DND-41 (cell line): ENCODE data around the gene GABARAPL1.
"Not testable (repeated sequence)": the region's sequence is repeated elsewhere in the genome, so short reads cannot be mapped to it uniquely, and the experiment has no call there.

Source experiments
- ATAC-seq: fragments of 200-7000 bp; cut with Tn5 transposase; 3 replicates; pipeline ENCODE4 v1.9.1; 2021; ENCODE audit warnings: low read depth; ENCODE audit not compliant: insufficient read depth
- DNase-seq: peaks from one replicate; pipeline ENCODE4 v3.0.0-alpha.2; 2020
- H2AFZ ChIP-seq: 2 replicates; pipeline ENCODE4 v1.6.0; 2012; ENCODE audit warnings: low read depth, low read length
- H3K27ac ChIP-seq: 2 replicates; pipeline ENCODE4 v1.5.1; 2012; ENCODE audit warnings: low read length, inconsistent platforms
- H3K27me3 ChIP-seq: fragments of 200-600 bp; sonication (generic); 2 replicates; pipeline ENCODE4 v1.6.0; 2012; ENCODE audit warnings: low read length, mild to moderate bottlenecking, inconsistent platforms; ENCODE audit not compliant: insufficient read depth, poor library complexity
- H3K36me3 ChIP-seq: 2 replicates; pipeline ENCODE4 v1.5.1; 2012; ENCODE audit warnings: low read length, inconsistent platforms; ENCODE audit not compliant: insufficient read depth
- H3K4me1 ChIP-seq: 2 replicates; pipeline ENCODE4 v1.5.1; 2012; ENCODE audit warnings: mild to moderate bottlenecking, low read length; ENCODE audit not compliant: insufficient read depth
- H3K4me2 ChIP-seq: 2 replicates; pipeline ENCODE4 v1.6.0; 2012; ENCODE audit warnings: mild to moderate bottlenecking, moderate library complexity, low read length, inconsistent platforms; ENCODE audit not compliant: insufficient read depth
- H3K4me3 ChIP-seq, 2 experiments: fragments of 200-600 bp in 1 of 2; shearing (Covaris generic) in 1 of 2; 2 replicates each; pipeline ENCODE4 v1.5.1; 2012 to 2016; ENCODE audit warnings: inconsistent platforms in 2 of 2, low read length in 2 of 2, mild to moderate bottlenecking in 2 of 2, low read depth in 1 of 2, moderate library complexity in 1 of 2
- H3K79me2 ChIP-seq: 2 replicates; pipeline ENCODE4 v1.6.0; 2012; ENCODE audit warnings: low read length, inconsistent platforms; ENCODE audit not compliant: insufficient read depth
- H3K9ac ChIP-seq: 2 replicates; pipeline ENCODE4 v1.6.0; 2012; ENCODE audit warnings: low read depth, mild to moderate bottlenecking, inconsistent platforms, low read length, moderate library complexity
- H3K9me3 ChIP-seq: 2 replicates; pipeline ENCODE4 v1.5.1; 2012; ENCODE audit warnings: low read length, moderate library complexity, mild to moderate bottlenecking, inconsistent platforms; ENCODE audit not compliant: insufficient read depth, severe bottlenecking
- H4K20me1 ChIP-seq: 2 replicates; pipeline ENCODE4 v1.6.0; 2012; ENCODE audit warnings: low read length; ENCODE audit not compliant: insufficient read depth
- EZH2 ChIP-seq: IDR thresholded peaks from 3 replicates; pipeline ENCODE4 v1.6.1; 2012; ENCODE audit warnings: borderline replicate concordance, low read depth, mild to moderate bottlenecking, moderate library complexity, low read length, inconsistent platforms; ENCODE audit not compliant: severe bottlenecking
- TF ChIP-seq, protein P1 (sequence below): IDR thresholded peaks from 2 replicates; pipeline ENCODE4 v1.5.1; 2012; ENCODE audit warnings: borderline replicate concordance, low read length, moderate library complexity, mild to moderate bottlenecking; ENCODE audit not compliant: poor library complexity, severe bottlenecking; ENCODE audit errors: extremely low read depth

Gene GABARAPL1

DNA sequence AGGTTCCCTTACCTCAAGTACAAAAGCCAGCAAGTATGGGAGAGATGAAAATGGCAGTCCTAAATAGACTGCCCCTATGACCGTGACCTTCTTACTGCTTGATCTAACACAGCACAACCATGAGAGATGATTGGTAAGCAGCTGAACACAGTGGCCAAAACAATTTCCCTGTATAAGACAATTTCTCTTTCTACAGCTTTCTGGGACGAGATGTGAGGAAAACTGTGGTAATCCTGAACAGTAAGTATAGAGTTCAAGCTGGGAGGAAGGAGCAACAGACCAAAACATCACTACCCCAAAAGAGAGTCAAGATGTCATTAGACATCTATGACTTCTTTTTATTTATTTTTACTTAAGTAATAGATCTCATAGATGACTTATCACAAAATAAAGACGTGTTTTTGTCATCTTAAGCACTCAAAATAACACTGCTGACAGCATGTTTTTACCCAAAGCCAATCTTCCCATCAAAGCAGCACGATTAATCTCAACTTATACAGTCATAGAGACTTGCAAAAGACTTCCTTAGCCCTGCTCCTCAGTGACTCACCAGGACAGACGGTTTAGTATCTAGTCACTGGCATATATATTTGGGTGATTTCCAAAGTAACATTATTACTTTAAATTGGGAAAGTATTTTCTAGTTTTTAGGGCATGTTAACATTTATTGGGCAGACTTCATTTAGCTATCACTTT lies 30.2 kb upstream of the GABARAPL1 start:
- no peak for TF ChIP-seq EZH2
- TF ChIP-seq, protein P1, sequence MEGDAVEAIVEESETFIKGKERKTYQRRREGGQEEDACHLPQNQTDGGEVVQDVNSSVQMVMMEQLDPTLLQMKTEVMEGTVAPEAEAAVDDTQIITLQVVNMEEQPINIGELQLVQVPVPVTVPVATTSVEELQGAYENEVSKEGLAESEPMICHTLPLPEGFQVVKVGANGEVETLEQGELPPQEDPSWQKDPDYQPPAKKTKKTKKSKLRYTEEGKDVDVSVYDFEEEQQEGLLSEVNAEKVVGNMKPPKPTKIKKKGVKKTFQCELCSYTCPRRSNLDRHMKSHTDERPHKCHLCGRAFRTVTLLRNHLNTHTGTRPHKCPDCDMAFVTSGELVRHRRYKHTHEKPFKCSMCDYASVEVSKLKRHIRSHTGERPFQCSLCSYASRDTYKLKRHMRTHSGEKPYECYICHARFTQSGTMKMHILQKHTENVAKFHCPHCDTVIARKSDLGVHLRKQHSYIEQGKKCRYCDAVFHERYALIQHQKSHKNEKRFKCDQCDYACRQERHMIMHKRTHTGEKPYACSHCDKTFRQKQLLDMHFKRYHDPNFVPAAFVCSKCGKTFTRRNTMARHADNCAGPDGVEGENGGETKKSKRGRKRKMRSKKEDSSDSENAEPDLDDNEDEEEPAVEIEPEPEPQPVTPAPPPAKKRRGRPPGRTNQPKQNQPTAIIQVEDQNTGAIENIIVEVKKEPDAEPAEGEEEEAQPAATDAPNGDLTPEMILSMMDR: no peak
- Histone ChIP-seq H3K36me3 (no peaks in the 10 kb centered on the region), H2AFZ (no peak overlapping the region), H3K4me1 (no peaks in the 10 kb centered on the region), H3K9ac (no peak overlapping the region), H3K4me3 (no peak overlapping the region), H3K9me3 (no peaks in the 10 kb centered on the region), H3K27ac (no peak overlapping the region), H3K4me2 (no peak overlapping the region), H4K20me1 (no peaks in the 10 kb centered on the region), H3K79me2 (no peaks in the 10 kb centered on the region), H3K27me3 (peaks cover 11% of the 10 kb centered on the region)
- ATAC-seq (no peak), DNase-seq (no peak)

DNA sequence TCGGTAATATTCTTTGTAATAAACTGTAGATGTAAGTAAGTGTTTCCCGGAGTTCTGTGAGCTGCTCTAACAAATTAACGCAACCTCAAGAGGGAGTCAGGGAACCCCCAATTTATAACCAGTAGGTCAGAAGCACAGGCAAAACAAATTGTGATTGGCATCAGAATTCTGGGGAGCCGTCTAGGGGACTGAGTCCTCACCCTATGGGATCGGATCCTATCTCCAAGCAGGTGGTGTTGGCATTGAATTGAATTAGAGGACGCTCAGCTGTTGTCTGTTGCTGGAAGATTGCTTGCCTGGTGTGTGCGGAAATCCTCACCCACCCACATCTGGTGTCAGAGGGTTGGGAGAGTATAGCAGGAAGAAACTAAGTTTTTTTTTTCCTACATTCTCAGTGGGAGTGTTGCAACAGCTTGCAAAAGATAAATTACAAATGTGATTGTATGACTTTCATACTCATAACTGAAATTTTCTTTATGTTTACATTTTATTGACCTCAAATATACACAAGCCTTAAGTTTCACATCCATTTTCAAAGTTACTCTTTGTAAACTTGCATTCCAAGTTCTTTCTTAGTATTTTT lies 28.3 kb upstream of the GABARAPL1 start:
- H3K27me3 ChIP-seq: peaks cover 11% of the 10 kb centered on the region
- H2AFZ ChIP-seq: no peak overlapping the region
- no peak for TF ChIP-seq EZH2
- TF ChIP-seq, protein P1: no peak
- no peak for ATAC-seq
- H3K9me3 ChIP-seq: no peaks in the 10 kb centered on the region
- no peaks in the 10 kb centered on the region for H3K79me2 ChIP-seq
- no peak for DNase-seq
- H3K27ac ChIP-seq: no peak overlapping the region
- no peak overlapping the region for H3K4me2 ChIP-seq
- no peaks in the 10 kb centered on the region for H3K4me1 ChIP-seq
- H3K36me3 ChIP-seq: no peaks in the 10 kb centered on the region
- no peak overlapping the region for H3K4me3 ChIP-seq
- no peaks in the 10 kb centered on the region for H4K20me1 ChIP-seq
- H3K9ac ChIP-seq: no peak overlapping the region

DNA sequence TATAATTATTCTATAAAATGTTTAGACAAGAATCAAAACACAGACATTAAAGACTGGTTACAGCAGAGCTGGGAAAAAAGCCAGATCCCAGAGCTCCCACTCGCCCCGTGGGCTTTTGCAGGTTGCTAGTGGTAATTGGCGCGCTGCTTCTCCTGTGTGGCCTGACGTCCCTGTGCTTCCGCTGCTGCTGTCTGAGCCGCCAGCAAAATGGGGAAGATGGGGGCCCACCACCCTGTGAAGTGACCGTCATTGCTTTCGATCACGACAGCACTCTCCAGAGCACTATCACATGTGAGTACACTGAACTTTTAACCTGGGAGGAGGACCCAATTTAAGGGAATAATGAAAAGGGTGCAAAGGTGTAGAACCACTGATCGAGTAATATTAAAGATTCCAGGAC lies 26.4 kb upstream of the GABARAPL1 start:
- H3K4me2 ChIP-seq: no peak overlapping the region
- H3K4me3 ChIP-seq: no peak overlapping the region
- no peak for DNase-seq
- no peak overlapping the region for H3K27ac ChIP-seq
- H3K9ac ChIP-seq: no peak overlapping the region
- H3K36me3 ChIP-seq: no peaks in the 10 kb centered on the region
- no peak for TF ChIP-seq EZH2
- TF ChIP-seq, protein P1: no peak
- no peaks in the 10 kb centered on the region for H4K20me1 ChIP-seq
- H3K9me3 ChIP-seq: no peaks in the 10 kb centered on the region
- no peaks in the 10 kb centered on the region for H3K4me1 ChIP-seq
- ATAC-seq: no peak
- H3K27me3 ChIP-seq: peaks cover 11% of the 10 kb centered on the region
- H2AFZ ChIP-seq: no peak overlapping the region
- H3K79me2 ChIP-seq: no peaks in the 10 kb centered on the region

DNA sequence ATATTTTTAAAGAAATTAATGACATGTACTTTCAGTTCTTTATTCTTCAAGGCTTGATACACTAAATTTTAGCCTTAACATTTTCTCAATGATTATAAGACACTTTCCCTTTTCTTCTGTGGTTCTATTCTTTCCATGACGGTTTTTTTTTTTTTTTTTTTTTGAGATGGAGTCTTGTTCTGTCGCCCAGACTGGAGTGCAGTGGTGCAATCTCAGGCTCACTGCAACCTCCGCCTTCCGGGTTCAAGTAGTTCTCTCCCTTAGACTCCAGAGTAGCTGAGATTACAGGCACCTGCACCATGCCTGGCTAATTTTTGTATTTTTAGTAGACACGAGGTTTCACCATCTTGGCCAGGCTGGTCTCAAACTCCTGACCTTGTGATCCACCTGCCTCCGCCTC lies 25.7 kb upstream of the GABARAPL1 start:
- H3K9me3 ChIP-seq, ATAC-seq, H3K27ac ChIP-seq: not testable (repeated sequence)

More for the DNA sequence above, 25.7 kb upstream of the GABARAPL1 start:
- H3K4me1 ChIP-seq, H4K20me1 ChIP-seq, H3K4me2 ChIP-seq, H2AFZ ChIP-seq, DNase-seq, H3K79me2 ChIP-seq, H3K9ac ChIP-seq, H3K36me3 ChIP-seq, H3K4me3 ChIP-seq: not testable (repeated sequence)
- peaks cover 11% of the 10 kb centered on the region for H3K27me3 ChIP-seq
